HG02610 (cell line): ENCODE measurements around the gene STK25.

Experiments used
- ATAC-seq: cut with Tn5 transposase; IDR thresholded peaks from one replicate; pipeline ENCODE4 v1.9.1; 2021; ENCODE audit warnings: mild to moderate bottlenecking, moderate library complexity; ENCODE audit not compliant: unreplicated experiment

STK25 gene

DNA sequence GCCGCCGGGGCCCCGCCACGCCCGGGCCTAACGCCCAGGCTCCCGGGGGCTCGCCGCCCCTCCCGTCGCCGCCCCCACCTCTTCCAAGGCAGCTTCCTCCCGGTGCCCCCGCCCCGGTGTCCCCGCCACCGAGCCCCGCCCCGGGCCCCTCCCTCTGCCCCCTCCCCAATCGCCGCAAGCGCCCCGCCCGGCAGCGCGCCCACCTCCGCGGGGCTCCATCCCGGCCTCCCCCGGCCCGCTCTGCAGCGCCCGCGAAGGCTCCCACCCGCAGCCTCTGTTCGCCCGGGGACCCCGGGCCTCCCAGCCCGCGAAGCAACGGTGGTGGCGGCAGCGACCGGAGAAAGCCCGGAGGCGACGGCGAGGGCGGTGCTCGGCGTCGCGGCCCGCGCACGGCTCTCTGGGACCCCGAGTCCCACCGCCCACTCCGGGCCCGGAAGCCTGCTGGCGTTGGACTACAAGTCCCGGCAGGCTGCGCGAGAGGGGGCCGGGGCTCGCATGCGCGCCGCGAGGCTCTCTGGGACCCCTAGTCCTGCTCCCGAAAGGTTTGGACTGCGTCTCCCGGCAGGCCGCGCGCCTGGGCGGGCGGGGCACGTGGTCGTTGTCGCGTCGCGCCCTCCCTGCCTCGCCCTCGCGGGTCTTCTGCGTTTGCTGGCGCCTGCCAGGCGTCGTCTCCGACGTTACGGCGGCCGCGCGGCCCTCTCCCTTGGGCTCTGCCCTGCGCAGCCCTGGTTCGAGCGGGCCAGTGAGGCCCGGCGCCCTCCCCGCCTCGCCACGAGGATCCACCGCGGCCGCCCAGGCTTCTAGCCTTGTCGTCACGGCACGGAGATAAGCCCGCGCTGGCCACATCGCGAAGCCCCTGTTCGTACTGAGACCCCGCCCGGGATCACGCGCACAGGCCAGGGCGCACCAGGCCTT lies at the start of gene STK25:
TSS of gene STK25 (minus strand) at position 345 of the 915 bp plus-strand sequence. CDS start 549 bp downstream, outside the sequence.
- peak; percentile 95 for ATAC-seq

DNA sequence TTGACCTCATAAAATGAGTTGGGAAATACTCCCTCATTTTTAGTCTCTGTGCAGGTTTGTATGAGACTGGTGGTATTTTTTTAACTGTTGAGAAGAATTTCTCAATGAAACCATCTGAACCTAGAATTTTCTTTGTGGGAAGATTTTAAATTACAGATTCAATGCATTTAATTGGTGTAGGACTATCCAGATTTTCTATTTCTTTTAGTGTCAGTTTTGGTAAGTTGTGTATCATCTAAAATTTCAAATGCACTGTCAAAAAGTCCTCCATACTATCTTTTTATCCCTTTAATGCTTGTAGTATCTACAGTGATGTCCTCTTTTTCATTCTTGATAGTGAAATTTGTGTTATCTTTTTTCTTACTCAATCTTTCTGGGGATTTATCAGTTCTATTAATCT lies 48.4 kb upstream of the STK25 start:
- no peak for ATAC-seq

DNA sequence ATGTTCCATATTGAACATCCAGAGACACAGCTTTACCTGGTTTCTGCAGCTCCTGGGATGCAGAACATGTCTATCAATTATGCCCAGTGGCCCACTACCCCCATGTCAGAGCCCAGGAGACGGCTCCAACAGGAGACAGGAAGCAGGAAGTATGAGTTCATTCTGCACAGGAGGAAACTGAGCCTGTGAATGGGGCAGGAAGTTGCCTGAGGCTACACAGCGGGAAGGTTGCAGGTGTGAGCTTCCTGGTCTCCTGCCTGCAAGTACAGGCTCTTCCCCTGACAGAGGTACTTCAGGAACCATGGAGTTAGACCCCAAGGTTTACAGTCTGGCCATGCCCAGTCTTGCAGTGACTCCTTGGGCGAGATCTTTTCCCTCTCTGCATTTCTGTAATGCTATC lies 47.3 kb upstream of the STK25 start:
- ATAC-seq, result no peak

DNA sequence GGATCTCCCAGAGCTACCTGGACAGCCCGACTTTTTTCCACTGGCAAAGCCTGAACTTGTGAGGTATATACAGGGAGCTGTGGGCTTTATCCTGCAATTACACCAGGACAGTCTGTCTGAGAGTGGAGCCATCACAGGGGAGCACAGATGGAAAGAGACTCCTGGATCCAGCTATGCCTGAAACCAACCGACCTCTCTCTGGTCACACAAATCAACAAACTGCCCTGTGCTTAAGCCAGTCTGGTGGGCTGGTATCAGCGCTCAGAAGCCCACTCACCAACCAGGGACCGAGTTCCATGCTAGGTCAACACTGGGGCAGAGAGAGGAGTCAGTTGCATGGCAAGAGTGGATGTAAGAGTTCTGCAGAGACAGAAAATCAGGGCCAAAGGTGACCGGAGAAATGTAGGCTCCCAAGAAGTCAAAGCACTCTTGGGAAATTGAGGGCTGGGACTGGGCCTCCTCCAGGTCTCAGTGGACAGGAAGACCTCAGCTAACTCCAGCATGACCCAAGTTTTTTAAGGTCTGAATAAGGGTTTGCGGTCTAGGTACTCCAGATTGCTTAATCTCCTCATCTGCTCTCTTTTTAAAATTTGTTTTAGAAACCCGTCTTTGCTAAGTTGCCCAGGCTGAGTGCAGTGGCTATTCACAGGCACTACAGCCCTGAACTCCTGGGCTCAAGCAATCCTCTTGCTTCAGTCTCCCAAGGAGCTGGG lies 46.4 kb upstream of the STK25 start:
- ATAC-seq, result no peak

DNA sequence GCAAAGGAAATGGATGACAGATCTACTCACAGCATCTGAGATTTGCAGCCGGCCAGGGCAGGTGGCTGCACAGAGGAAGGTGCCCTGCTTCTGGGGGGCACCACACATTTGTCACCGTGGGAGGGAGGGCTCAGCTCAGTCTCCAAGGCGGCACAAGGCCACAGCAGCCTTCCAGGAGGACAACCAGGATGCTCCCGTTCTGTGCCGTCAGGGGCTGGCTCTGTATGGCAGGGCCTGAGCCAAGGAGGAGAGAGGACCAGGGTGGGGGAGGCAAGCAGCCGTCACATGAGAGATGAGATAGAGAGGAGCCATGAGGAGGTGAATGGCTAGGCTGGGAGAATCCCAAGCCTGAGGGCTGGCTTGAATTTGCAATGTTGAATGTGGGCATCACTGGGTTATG lies 45.6 kb upstream of the STK25 start:
- no peak for ATAC-seq

DNA sequence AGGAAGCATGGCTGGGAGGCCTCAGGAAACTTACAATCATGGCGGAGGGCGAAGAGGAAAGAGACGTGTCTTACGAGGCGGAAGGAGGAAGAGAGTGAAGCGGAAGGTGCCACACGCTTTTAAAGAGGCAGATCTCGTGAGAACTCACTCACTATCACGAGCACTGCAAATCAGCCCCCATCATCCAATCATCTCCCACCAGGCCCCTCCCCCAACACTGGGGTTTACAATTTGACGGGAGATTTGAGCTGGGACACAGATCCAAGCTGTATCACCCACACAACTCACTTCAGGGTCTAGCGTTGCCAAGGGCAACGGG lies 45.1 kb upstream of the STK25 start:
- ATAC-seq, result no peak

DNA sequence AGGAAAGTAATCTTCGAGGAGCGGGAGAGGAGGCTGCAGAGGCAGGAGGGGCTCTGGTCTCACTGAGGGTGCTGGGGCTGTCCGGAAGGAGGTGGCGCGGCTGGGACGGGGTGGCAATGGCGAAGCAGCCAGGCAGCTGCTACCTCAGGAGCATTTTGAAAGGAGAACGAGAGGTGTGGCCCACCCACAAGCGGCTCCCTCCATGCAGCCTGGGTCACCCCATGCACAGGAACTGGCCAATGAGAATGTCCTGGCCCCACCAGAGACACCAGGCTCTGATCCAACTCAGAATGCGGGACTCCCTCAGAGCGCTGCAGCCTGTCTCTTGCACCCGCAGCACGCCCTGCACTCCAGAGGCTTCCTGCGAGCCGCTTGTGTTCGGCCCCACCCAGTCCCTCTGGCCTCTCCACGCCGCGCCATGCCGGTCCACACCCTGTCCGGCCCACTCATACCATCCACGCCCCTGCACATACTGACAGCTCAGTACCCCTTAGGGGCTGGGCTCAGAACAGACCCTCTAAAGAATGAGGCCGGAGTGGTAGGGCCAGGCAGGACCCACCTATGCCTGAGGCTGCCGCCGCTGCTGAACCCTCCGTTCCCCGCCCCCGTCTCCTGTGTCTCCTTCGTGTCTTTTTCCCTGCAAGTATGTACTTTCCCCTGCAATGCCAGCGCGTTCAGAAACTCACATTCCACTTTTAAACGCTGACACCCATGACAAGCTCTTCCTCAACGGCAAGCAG lies 43.8 kb upstream of the STK25 start:
- no peak for ATAC-seq

DNA sequence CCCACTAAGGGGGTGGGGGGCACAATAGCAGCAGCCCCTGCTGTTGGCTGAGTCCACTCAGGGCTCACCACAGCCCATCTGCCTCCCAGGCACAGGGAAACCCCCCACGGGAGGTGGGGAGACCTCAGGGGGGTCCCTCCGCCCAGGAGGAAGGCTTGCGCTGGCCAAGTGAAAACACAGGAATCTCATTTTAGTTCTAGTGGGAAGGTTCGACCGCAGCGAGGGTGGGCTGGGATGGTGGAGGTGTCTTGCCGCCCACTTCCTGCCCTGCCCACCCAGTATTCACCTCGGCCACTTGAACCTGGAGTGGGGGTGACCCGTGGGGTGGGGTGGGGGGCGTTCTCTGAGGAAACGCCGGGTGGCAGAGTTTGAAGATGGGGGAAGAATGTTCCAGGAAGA lies 43.2 kb upstream of the STK25 start:
- no peak for ATAC-seq

DNA sequence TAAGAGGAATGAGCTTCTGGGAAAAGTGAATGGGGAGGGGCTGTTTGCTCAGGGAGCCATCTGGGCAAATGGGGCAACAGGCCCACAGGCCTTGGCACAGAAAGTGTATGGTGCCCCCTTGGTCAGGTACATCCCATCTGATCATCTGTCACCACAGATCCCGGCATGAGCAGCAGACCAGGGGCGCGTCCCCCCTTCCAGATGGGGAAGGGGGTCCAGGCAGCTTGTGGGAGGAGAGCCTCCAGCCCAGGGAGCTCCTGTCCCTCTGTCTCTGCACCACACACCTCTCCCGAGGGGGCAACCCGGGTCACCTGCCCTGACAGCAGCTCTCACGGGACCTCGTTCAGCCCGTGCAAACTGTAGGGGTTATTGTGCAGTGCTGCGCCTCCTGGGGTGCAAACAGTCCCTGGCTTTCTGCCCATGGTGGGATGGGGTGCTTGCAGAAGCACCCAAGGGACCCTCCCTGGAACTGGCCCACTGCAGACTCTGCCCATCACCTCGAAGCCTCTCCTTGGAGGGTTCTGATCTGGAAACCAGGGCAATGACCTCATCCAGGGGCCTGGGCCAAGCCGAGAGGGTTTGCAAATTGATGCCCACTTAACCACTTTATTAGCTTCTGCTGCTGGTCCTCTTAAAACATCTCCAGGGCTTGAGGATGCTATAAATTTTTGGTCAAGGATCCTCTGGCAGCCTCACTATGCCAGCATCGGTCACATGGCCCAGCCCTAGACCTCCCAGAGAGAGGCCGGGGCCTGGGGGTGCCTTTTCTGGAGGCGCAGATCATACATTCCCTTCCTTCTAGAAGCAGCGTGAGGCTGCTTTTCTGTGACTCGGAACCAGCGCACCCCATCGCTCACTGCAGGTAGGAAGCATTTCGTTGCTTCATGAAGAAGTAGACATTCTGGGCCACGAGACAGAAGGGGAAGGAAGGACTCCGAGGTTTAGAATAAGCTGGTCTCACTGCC lies 42.5 kb upstream of the STK25 start:
- no peak for ATAC-seq

DNA sequence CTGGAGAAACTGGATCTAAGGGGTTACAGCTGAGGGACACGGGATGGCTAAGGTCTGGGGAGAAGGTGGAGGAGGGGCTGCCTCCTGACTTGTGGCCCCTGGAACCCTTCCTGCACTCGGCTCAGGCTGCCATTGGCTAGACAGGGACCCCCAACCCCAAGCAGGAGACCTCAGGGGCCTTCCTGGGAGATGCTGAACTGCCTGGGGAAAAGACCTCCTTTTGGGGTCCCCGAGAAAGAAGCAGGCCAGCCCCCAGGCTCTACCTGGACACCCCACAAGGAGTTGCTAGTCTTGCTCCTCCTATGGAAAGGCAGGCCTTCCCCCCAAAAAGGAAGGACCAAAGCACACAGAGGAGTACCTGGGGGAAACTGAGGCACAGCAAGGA lies 40.1 kb upstream of the STK25 start:
- no peak for ATAC-seq

DNA sequence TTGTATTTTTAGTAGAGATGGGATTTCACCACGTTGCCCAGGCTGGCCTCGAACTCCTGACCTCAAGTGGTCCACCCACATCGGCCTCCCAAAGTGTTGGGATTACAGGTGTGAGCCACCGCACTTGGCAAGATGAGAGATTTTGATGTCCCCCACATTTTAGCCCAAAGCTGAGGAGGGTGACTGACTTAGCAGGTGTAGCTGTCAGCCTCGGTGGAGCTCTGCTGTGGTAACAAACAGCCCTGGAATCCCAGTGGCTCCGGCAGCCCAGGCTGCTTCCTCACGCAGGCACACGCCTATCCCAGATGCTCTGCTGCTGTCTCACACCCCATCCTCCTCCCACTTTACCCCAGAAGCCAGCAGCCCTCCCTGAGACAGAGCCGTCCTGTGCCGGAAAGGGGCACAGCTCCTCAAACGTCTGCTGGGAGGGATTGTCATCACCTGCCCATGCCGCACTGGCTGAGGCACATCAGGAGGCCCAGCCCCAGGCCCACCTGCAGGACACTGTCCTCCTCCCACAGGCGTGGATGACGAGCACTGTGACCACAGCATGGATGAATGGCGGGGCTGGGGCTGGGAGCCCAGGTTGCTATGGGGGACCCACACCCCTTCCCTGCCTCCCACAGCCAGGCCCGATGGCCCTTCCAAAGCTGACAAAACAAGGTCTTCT lies 39.5 kb upstream of the STK25 start:
- no peak for ATAC-seq

DNA sequence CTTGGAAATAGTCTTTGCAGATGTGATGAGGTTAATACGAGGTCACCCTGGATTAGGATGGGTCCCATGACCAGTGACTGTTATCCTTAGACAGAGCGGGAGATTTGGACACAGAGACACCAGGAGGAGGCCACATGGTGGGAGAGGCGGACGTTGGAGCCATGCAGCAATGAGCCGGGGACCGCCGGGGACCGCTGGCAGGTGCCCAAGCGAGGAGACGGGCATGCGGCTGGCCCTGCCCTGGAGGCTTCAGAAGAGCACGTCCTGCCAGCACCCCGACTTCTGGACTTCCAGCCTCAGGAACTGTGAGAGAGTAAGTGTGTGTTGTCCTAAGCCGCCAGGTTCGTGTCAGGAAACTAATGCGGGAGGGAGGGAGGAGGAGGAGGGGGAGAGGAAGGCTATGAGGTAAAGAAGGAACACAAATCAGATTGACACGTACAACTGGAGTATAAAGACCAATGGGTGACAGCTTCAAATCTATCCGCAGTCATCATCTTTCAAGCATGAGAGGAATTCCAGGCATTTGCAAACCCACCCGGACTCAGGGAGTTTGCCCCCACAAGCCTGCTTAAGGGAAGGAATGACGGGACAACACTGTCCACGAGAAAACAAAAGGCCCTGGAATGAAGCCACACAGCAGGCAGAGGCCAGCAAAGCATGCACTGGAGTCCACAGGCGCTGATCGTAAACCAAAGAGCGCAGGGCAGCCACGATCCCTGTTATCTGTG lies 38.6 kb upstream of the STK25 start:
- ATAC-seq, result no peak

DNA sequence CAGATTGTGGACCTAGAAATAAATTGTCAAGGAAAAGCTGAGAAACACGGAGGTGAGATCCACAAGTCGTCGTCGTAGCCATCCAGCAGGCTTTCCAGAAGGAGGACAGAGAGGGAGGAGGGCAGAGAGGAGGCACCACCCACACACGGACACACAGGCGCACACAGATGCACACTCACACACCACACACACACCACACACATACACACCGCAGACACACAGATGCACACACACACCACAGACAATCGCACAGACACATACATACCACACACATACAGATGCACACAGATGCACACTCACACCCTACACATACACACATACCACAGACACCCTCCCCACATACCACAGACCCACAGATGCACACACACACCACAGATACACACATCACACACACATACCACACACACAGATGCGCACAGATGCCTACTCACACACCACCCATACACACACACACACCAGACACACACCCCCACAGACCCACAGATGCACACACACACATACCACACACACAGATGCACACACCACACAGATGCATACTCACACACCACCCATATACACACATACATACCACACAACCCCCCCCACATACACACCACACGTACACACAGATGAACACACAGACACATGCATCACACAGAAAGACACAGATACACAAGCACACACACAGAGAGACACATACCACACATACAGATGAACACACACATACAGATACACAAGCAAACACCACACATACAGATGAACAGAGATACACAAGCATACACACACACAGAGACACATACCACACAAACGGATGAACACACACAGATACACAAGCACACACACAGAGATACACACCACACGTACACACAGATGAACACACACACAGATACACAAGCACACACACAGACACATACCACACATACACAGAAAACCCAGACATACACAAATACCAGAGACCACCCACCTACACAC lies 37.4 kb upstream of the STK25 start:
- no peak for ATAC-seq

DNA sequence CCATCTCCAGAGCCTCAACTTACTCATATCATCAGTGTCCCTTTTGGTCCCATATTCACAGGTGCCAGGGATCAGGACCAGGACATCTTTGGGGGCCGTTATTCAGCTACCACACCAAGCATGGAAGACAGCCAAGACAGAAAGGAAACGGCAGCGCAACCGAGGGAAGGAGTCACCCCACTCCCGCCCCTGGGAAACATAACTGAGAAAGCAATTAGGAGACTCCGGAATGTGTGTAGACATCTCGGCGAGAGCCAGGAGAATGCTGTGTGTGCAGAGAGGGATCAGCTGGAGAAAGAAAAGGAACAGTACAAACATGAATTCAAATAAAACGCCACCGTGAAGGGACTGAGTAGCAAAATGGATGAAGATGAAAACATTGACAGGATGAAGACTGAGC lies 36.7 kb upstream of the STK25 start:
- no peak for ATAC-seq

DNA sequence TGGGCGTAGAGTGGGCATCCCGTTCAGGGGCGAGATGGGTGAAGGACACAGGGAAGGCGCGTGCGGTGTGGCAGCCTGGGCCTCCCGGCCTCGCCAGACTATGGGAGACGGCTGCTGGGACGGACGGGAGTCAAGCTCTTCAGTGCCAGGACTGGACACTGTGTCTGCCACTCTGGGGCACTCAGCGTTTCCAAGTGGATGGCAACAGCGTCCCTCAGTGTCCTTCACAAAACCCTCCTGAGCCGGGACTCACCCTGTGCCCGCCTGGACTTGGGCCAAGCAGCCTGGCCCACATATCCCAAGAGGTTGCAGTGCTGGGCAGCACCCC lies 33.9 kb upstream of the STK25 start:
- no peak for ATAC-seq

DNA sequence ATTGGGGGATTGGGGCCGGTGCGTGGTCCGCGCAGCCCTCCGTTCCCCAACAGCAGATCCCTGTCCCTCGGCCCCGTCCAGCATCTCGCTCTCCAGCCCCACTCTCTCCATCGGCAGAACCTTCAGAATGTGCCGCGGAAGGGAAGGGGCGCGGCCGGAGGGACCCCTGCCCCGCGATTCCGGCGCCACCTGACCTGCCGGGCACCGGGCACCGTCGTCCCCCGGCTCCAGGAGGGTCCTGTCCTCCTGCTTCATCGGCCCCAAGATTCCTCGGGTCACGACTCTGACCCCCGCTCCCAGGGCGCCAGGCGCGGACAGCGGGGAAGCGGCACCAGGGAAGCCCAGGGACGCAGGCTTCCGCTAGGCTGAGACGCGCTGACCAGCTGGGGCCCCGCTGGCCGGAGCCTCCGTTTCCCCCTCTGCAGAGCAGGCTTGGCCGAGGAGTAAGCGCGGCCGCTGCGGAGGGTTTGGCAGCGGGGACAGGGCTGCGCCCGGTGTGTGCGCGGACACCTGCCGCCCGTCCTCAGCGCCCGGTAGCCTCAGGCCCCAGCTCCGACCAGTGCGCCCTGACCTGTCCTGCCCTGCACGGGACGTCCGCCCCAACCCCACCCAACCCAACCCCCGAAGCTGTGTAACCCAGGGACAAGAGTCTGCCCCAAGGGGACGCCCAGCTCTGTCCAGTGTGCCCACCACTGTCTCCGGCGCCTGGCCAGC lies 33.3 kb upstream of the STK25 start:
- no peak for ATAC-seq

DNA sequence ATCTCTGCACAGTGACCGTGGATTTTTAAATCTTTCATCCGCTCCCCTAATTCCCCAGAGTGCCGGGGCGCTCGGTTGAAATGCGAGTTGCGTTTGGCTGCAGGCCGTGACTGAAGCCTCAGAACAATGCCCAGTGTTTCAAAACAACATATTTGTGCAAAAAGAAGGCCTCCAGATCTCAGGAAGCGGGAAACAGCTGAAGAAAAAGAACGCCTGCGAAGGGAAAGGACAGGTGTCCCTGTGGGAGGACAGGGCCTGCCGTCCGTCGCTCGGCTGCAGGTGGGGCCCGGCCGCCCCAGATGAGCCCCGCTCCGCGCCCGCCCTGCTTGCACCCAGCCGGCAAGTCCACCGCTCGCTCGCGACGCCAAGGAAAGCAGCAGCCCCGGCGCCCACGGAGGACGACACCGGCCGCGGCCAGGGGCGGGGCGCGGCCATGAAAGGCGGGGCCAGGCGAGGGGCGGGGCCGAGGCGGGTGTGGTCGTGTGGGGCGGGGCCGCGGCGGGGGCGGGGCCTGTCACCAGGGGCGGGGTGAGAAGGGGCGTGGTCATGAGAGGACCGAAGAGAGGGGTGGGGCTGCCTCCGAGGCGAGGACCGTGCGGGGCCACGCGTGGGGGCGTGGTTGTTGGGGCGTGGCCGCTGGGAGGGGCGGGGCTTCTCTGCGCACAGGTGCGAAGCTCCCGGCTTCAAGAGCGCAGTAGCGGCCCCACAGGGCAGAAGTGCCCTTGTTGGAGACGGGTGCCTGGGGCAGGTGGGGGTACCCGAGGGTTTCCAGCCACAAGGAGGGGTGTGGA lies 32.6 kb upstream of the STK25 start:
- ATAC-seq, result no peak
